Pancreas (tissue), 10 donors: Measurements from ENCODE around the gene PPP1R37. TPM values are rescaled to one million over a fixed set of nuclear protein-coding genes. Genes with fewer than 3 reads are reported as not detected.

Source experiments
- ATAC-seq, 4 donors: fragments of 200-7000 bp; cut with Tn5 transposase; one replicate each; pipeline versions ENCODE4 v1.8.0 to v1.9.1; 2020; ENCODE audit warnings: mild to moderate bottlenecking in 4 of 4, moderate library complexity in 4 of 4
- DNase-seq, 6 donors: peaks; one replicate each; pipeline ENCODE4 v3.0.0-alpha.2; 2020
- FAIRE-seq: peaks from 2 replicates; lab custom pipeline; 2012; peaks lifted over from hg19 to GRCh38; lab: Jason Lieb, UNC
- H3K27ac ChIP-seq, 4 donors: fragments of 200-600 bp; sonication (generic); 1 replicate in 3 of 4; 2 replicates in 1 of 4; pipeline versions ENCODE4 v1.5.0 to v1.8.0; 2020
- H3K27me3 ChIP-seq, 4 donors: fragments of 200-600 bp; one replicate each; pipeline ENCODE4 v1.8.0; 2021
- H3K36me3 ChIP-seq, 3 donors: fragments of 200-600 bp; sonication (generic) in 1 of 3; one replicate each; pipeline versions ENCODE4 v1.5.0 to v1.8.0; 2020 to 2021
- H3K4me1 ChIP-seq, 3 donors: fragments of 200-600 bp; one replicate each; pipeline ENCODE4 v1.8.0; 2021
- H3K4me3 ChIP-seq, 4 donors: fragments of 200-600 bp; sonication (generic) in 2 of 4; one replicate each; pipeline versions ENCODE4 v1.5.0 to v1.8.0; 2020 to 2021
- H3K9me3 ChIP-seq, 4 donors: fragments of 200-600 bp; one replicate each; pipeline ENCODE4 v1.8.0; 2021
- WGBS, 2 donors: extraction: QIAGEN DNeasy Blood & Tissue Kit; methylation state at CpG; one replicate each; pipeline ENCODE4 v1.1.7; 2013; 5-methylcytosine and 5-hydroxymethylcytosine counted together
- intact Hi-C, 3 donors: fragments of 100-400 bp; cut with DNase I; formaldehyde crosslinking; loops; one replicate each; pipeline versions ENCODE4 v1.11.1 to v1.14.2; 2022
- polyA plus RNA-seq, 2 donors: library from polyadenylated mRNA; stranded (reverse); fragments of 200-250 nt; gene quantifications; one replicate each; pipeline ENCODE4 v1.2.3, GENCODE V29; 2013
- total RNA-seq, 6 donors: library from RNA; stranded (reverse); fragmentation: NEBNext Ultra II Directional in 4 of 6; extraction: Animal tissue kit (Norgen Biotek cat#: 25700) in 4 of 6; gene quantifications; one replicate each; pipeline versions ENCODE4 v1.2.1 to v1.2.4, GENCODE V29; 2021 to 2023
- TF ChIP-seq, protein P1 (sequence below), 4 donors: fragments of 200-600 bp; sonication (generic) in 3 of 4; IDR thresholded peaks; one replicate each; pipeline versions ENCODE4 v1.5.0 to v1.8.0; 2021; ENCODE audit warnings: antibody characterized with exemption in 4 of 4
- donor health status: healthy with polysubstance abuse.
- donor health status: DM: no; HTN: no; CAD: no; lungs with moderate emphysema.
- donor health status: DM: no; HTN: no; CAD: no.
- donor health status: control.
- donor health status: control.
- donor health status: Bipolar disorder and iron deficiency.
- donor health status: DM: yes; HTN: yes; CAD: no.
- donor health status: DM: no; HTN: no; CAD: no.
- donor health status: DM: no; HTN: no; CAD: no.
- donor health status: DM: yes; HTN: yes; CAD: no.

Gene PPP1R37
- total and polyA plus RNA-seq, 8 donors = 13.0 to 57.4 (median 15.3) TPM

DNA sequence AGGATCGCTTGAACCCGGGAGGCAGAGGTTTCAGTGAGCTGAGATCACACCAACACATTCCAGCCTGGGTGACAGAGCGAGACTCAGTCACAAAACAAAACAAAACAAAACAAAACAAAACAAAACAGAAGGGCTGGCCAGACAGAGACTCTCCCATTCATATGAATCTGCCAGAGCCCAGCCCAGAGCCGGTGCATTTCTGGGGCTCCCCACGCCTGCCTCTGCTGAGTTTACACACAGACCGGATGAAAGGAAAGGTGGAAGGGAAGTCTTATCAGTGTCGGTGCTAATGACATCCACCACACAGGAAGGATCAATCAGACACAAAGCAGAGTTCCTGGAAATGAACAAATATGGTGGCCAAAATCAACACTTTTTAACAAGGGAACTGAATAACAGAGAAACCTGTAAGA lies 78.2 kb downstream of the PPP1R37 start:
- WGBS, 2 donors = 52 to 59% methylated on average over 7 of the region's 7 CpGs
- FAIRE-seq (no peak), DNase-seq (no peak), ATAC-seq (peak in 3 of 4 donors; percentile 17 to 28 (median 23))
- H3K9me3 ChIP-seq = no peaks in the 10 kb centered on the region
- no peaks in the 10 kb centered on the region for H3K27me3 ChIP-seq
- TF ChIP-seq, protein P1, sequence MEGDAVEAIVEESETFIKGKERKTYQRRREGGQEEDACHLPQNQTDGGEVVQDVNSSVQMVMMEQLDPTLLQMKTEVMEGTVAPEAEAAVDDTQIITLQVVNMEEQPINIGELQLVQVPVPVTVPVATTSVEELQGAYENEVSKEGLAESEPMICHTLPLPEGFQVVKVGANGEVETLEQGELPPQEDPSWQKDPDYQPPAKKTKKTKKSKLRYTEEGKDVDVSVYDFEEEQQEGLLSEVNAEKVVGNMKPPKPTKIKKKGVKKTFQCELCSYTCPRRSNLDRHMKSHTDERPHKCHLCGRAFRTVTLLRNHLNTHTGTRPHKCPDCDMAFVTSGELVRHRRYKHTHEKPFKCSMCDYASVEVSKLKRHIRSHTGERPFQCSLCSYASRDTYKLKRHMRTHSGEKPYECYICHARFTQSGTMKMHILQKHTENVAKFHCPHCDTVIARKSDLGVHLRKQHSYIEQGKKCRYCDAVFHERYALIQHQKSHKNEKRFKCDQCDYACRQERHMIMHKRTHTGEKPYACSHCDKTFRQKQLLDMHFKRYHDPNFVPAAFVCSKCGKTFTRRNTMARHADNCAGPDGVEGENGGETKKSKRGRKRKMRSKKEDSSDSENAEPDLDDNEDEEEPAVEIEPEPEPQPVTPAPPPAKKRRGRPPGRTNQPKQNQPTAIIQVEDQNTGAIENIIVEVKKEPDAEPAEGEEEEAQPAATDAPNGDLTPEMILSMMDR (IDR thresholded peaks at IDR 0.05) = no peak
- intact Hi-C loops = no loop called here
- H3K4me3 ChIP-seq = no peak overlapping the region
- no peaks in the 10 kb centered on the region for H3K4me1 ChIP-seq
- peak overlapping the region in 1 of 4 donors; percentile 8 for H3K27ac ChIP-seq
- no peaks in the 10 kb centered on the region for H3K36me3 ChIP-seq

DNA sequence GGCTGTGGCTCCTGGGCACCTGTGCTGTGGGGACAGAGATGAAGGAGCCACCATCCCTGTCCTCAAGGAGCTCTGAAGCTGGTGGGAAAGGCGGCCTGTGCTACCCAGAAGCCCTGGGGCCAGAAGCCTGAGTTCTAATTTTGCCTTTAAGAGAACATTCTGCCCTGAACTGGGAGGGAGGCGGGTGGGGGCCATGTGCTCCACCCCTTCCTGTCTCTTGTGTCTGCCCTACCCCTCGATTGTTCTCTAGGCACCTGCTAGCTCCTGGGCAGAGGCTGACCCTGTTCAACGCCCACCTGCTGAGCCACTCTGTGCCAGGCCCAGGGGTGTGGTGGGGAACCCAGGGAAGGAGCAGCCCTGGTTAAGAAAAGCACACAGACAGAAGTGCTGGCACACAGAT lies 79.2 kb downstream of the PPP1R37 start:
- DNase-seq (peak in 1 of 6 donors; percentile 34), ATAC-seq (no peak), FAIRE-seq (no peak)
- intact Hi-C loops = no loop called here
- no peak overlapping the region for H3K4me3 ChIP-seq
- H3K36me3 ChIP-seq = no peaks in the 10 kb centered on the region
- H3K9me3 ChIP-seq = no peaks in the 10 kb centered on the region
- H3K27me3 ChIP-seq = no peaks in the 10 kb centered on the region
- H3K27ac ChIP-seq = no peak overlapping the region
- H3K4me1 ChIP-seq = no peaks in the 10 kb centered on the region
- 77% methylated on average over 4 of the region's 4 CpGs for WGBS, 2 donors
- TF ChIP-seq, protein P1 (IDR thresholded peaks at IDR 0.05) = no peak

DNA sequence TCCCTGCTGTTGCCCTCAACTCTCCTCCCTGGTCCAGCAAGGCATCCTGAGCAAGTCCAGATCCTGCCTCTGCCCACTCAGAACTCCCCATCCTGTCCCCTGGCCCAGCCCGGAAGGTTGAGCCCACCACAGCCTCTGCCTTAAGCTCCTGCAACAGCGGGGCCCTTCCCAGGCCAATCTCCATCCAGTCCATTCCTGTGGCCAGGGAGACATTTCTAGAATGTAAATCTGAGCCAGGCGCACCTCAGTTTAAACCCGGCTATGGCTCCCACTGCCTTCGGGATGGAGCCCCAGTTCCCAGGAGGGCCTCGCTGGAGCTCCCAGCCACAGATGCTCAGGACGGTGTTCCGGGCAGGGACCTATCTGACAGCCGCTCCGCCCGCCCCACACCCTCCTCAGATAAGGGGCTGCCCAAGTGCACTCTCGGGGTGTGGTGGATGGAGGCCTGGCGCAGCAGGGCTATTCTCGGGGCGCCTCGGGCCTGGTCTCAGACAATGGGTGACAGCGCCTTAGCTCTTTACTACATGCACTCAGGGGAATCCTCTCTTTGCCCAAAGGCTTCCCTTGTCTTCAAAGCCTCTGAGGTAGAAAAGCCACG lies 79.7 kb downstream of the PPP1R37 start:
- H3K4me3 ChIP-seq = no peak overlapping the region
- intact Hi-C loops = no loop called here
- TF ChIP-seq, protein P1 (IDR thresholded peaks at IDR 0.05) = no peak
- no peaks in the 10 kb centered on the region for H3K27me3 ChIP-seq
- ATAC-seq (no peak), FAIRE-seq (no peak), DNase-seq (peak in 1 of 6 donors; percentile 39)
- H3K36me3 ChIP-seq = no peaks in the 10 kb centered on the region
- 89 to 92% methylated on average over 17 of the region's 18 CpGs for WGBS, 2 donors
- no peaks in the 10 kb centered on the region for H3K9me3 ChIP-seq
- peaks cover 0 to 4% (median 0%) of the 10 kb centered on the region in 3 donors for H3K4me1 ChIP-seq
- no peak overlapping the region for H3K27ac ChIP-seq

DNA sequence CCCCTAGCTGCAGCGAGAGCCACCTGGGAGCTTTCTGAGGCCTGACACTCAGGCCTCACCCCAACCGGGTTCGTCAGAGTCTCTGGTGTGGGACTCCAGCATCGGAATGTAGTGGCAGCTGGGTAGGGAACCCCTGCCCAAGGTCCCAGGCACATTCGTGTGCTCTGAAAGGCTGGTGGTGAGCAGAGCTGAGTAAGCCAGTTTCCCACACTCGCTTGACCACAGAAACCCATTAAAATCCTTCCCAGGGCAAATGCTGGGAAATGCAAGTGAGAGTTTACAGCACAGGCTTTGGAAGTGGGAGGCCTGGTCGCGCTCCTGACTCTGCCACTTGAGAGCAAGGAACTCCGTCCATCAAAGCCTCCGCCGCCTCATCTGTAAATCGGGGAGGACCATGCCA lies 80.8 kb downstream of the PPP1R37 start:
- no peaks in the 10 kb centered on the region for H3K36me3 ChIP-seq
- no peak overlapping the region for H3K27ac ChIP-seq
- WGBS, 2 donors = 77 to 82% methylated on average over 12 of the region's 12 CpGs
- DNase-seq (no peak), ATAC-seq (no peak), FAIRE-seq (no peak)
- intact Hi-C loops = no loop called here
- no peaks in the 10 kb centered on the region for H3K9me3 ChIP-seq
- TF ChIP-seq, protein P1 (IDR thresholded peaks at IDR 0.05) = no peak
- peaks cover 0 to 4% (median 0%) of the 10 kb centered on the region in 3 donors for H3K4me1 ChIP-seq
- H3K27me3 ChIP-seq = no peaks in the 10 kb centered on the region
- no peak overlapping the region for H3K4me3 ChIP-seq
